ENCODE measurements around the gene BMI1.
A peak's percentile ranks its signal among the peaks of the same experiment; 100 is the strongest.

The BMI1 gene

DNA sequence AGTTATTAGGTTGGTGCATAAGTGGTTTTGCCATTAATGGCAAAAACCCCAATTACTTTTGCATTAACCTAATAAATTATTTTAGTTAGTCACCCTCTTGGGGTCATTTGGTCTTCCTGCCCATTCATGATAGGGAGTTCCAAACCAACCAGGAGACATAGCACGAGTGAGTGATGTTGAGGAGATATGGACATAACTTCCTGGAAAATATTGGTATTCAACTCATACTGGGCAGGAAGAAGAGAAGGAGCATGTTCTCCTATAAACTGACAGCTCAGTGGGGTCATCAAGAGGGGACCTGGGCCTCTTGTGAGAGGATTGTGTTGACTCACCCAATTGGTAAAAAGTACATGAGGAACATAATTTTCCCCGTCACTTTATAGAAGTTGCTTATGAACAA lies 48.1 kb downstream of the BMI1 start:
- DNase-seq = no peak

DNA sequence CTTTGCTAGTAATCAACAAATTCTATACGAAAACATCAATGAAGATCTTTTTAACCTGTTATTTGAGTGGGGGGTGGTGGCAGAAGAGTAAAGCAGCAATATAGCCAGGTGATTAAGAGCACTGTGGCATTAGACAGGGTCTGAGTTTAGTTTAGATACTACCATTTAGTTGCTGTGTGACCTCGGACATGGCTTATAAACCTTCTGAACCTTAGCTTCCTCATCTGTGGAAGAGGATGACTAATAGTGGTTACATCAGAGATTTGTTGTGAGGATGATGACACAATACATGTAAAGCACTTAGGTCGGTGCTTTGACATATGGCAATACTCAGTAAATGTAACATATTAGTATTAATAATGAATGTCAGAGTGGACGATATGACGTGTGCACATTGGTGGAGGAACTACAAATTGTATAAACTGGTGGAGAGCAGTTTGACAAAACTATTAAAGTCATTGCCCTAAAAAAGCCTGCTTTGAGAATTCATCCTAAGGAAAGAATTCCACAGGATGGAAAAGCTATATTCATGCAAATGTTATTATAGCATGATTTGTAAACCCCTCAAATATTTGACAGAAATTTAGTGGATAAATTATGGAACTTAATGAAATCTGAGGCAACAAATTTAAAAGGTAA lies 48.7 kb downstream of the BMI1 start:
- DNase-seq = no peak

DNA sequence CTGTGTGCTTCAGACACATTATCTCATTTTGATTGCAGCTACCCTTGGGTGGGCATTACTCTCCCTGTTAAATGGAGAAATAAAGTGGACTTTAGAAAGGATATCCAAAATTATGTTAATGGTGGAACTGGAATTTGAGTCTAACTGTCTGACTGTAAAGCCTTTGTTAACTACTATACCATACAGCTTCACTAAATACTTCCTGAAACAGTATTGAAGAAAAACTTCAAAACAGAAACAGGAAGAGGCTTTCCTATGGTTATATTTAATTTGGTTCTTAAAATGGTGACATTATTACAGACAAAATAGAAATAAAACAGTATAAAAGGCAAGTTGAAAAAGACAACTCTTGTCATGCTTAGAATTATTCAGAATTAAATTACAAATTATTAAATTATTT lies 49.4 kb downstream of the BMI1 start:
- DNase-seq = no peak

DNA sequence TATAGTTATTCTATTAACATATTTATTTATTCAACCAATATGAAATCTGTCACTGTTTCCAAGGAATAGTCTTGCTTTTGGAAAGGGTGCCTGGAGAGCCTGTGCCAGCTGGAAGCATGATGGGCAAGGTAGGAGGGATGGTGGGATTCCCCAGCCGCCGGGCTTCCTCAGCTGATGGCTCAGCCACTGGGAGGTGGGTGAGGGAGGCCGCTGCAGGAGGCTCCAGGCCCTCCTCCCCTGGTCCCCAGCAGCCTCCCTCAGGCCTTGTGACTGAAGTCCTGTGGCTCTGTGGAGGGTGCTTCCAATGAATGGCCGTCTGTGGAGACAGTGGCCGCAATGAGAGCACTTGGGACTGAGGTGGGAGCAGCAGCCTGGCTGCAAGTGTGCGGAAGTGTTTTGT lies 51.4 kb downstream of the BMI1 start:
- DNase-seq = no peak

DNA sequence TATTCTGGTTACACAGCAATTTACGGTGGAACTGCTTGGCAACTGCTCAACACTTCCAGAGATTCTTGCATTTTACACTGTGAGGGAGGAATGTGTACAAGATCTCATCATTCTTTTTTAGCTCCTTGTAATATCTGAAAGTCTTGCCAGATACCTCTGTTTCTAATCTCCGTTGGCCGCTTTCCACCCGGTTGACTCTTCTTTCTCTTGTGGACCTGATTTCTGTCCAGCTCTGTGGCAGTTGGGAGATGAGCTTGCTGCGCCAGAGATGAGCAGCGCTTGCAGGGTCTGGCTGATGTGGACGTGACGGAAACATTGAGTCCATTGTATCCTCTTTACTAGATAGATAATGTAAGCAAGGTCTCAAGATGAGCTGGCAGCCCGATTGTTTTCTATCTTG lies 52.0 kb downstream of the BMI1 start:
- DNase-seq = no peak

DNA sequence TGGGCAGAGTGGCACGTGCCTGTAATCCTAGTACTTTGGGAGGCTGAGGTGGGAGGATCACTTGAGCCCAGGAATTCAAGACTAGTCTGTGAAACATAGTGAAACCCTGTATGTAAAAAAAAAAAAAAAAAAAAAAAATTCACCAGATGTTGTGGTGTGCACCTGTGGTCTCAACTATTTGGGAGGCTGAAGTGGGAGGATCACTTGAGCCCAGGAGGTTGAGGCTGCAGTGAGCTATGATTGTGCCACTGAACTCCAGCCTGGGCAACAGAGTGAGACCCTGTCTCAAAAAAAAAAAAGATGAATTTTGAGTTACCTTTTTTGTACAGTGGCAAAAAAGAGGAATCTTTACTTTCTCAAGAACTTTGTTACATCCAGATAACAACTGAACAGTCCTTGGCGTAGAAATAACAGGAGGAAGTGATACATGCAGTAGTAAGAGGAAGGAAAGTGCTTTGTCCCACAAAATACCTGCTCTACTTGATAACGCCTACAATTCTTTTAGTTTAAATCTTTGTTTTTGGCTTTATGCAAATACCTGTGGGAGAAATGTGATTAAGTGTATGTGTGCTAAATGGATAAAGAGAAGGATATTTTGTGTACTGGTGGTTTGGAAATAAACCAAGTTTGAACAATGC lies 53.7 kb downstream of the BMI1 start:
- no peak for DNase-seq

DNA sequence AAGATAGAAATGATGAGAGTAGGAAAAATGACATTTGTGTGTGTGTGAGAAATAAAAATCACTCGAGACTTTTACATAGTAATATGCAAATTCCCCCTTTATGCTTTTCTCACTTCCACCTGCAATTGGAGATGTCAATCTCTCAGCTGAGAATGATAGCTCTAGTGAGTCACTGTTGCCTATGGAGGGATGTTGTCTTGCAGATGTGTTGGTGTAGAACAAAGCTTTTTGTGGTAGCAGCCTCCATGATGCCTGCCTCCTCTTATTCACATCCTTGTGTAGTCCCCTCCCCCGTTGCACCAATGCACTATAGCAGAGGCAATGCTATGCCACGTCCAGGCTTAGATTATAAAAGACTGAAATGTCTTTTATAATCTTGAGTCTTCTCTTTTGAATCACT lies 58.2 kb downstream of the BMI1 start:
- DNase-seq = peak; percentile 42

All from stimulated activated CD4-positive, alpha-beta T cell treated with anti-CD3 and anti-CD28 coated beads, Interleukin-12 subunit alpha, Interleukin-12 subunit beta, amount 100 ng/mL, for 4 hours (primary cell).